Neural cell (in vitro differentiated cells): ENCODE results near the gene SYNC. TPM values are rescaled to one million over a fixed set of nuclear protein-coding genes. Genes with fewer than 3 reads are reported as not detected.

Experiments
- H2AFZ ChIP-seq: fragments of 200-600, 300-800 bp; sonication (generic), shearing (Covaris generic); 2 replicates; pipeline ENCODE4 v1.6.0; 2014; ENCODE audit warnings: low read depth, mild to moderate bottlenecking, antibody characterized with exemption, low read length, moderate library complexity
- H3F3A ChIP-seq: fragments of 200-600 bp; shearing (Covaris generic); 2 replicates; pipeline ENCODE4 v1.6.1; 2016; ENCODE audit warnings: mild to moderate bottlenecking, moderate library complexity, mixed read lengths, antibody characterized with exemption, low read length; ENCODE audit not compliant: insufficient read depth, poor library complexity, severe bottlenecking
- H3K27ac ChIP-seq: fragments of 200-600, 300-800 bp; sonication (generic), shearing (Covaris generic); 2 replicates; pipeline ENCODE4 v1.5.1; 2014; ENCODE audit warnings: mild to moderate bottlenecking, low read length, moderate library complexity
- H3K27me3 ChIP-seq: fragments of 300-800, 200-600 bp; sonication (generic), shearing (Covaris generic); 2 replicates; pipeline ENCODE4 v1.6.0; 2014; ENCODE audit warnings: mild to moderate bottlenecking, low read depth, low read length, moderate library complexity; ENCODE audit not compliant: insufficient read depth
- H3K36me3 ChIP-seq: fragments of 300-800, 200-600 bp; sonication (generic), shearing (Covaris generic); 2 replicates; pipeline ENCODE4 v1.5.1; 2014; ENCODE audit warnings: mild to moderate bottlenecking, antibody characterized with exemption, low read length, moderate library complexity; ENCODE audit not compliant: insufficient read depth
- H3K4me2 ChIP-seq: fragments of 300-800, 200-600 bp; sonication (generic), shearing (Covaris generic); 2 replicates; pipeline ENCODE4 v1.6.0; 2014; ENCODE audit warnings: mild to moderate bottlenecking, low read length
- H3K4me3 ChIP-seq: fragments of 300-800, 200-600 bp; sonication (generic), shearing (Covaris generic); 2 replicates; pipeline ENCODE4 v1.5.1; 2014; ENCODE audit warnings: mild to moderate bottlenecking, low read length, moderate library complexity
- H3K79me2 ChIP-seq: fragments of 200-600 bp; shearing (Covaris generic); replicated peaks from 2 replicates; pipeline ENCODE4 v1.6.0; 2014; ENCODE audit warnings: mild to moderate bottlenecking, low read length, moderate library complexity; ENCODE audit not compliant: insufficient read depth
- H3K9ac ChIP-seq: fragments of 300-800, 200-600 bp; sonication (generic), shearing (Covaris generic); 2 replicates; pipeline ENCODE4 v1.6.1; 2016; ENCODE audit warnings: mild to moderate bottlenecking, low read length, mixed read lengths
- H3K9me2 ChIP-seq: fragments of 200-600 bp; shearing (Covaris generic); 2 replicates; pipeline ENCODE4 v1.6.1; 2016; ENCODE audit warnings: mild to moderate bottlenecking, low read length, mixed read lengths; ENCODE audit not compliant: insufficient read depth
- H3K9me3 ChIP-seq: fragments of 200-600, 300-800 bp; sonication (generic), shearing (Covaris generic); 2 replicates; pipeline ENCODE4 v1.6.1; 2016; ENCODE audit warnings: mild to moderate bottlenecking, mixed run types, low read length, moderate library complexity, mixed read lengths
- H4K20me1 ChIP-seq: fragments of 200-600 bp; shearing (Covaris generic); 2 replicates; pipeline ENCODE4 v1.6.1; 2016; ENCODE audit warnings: mild to moderate bottlenecking, mixed run types; ENCODE audit not compliant: insufficient read depth
- EP300 ChIP-seq: fragments of 450-650 bp; conservative IDR thresholded peaks from 2 replicates; pipeline ENCODE4 v1.6.1; 2014; ENCODE audit warnings: antibody characterized with exemption, mild to moderate bottlenecking, moderate library complexity; ENCODE audit not compliant: poor library complexity, severe bottlenecking
- EZH2 ChIP-seq: fragments of 200-600, 300-800 bp; shearing (Covaris generic), sonication (generic); IDR thresholded peaks from 2 replicates; pipeline ENCODE4 v1.6.1; 2014; ENCODE audit warnings: antibody characterized with exemption, low read length, borderline replicate concordance, mild to moderate bottlenecking; ENCODE audit not compliant: insufficient read depth, poor library complexity, severe bottlenecking
- MXI1 ChIP-seq: fragments of 450-650 bp; conservative IDR thresholded peaks from 2 replicates; pipeline ENCODE4 v1.6.1; 2014; ENCODE audit warnings: antibody characterized with exemption, mild to moderate bottlenecking; ENCODE audit not compliant: poor library complexity, severe bottlenecking
- POLR2AphosphoS5 ChIP-seq: IDR thresholded peaks from 2 replicates; pipeline ENCODE4 v1.6.1; 2012
- RAD21 ChIP-seq: fragments of 450-650 bp; conservative IDR thresholded peaks from 2 replicates; pipeline ENCODE4 v1.6.1; 2014; ENCODE audit warnings: antibody characterized with exemption, mild to moderate bottlenecking, moderate library complexity
- SMC3 ChIP-seq: fragments of 450-650 bp; conservative IDR thresholded peaks from 2 replicates; pipeline ENCODE4 v1.6.1; 2014; ENCODE audit warnings: antibody characterized with exemption, mild to moderate bottlenecking, moderate library complexity; ENCODE audit not compliant: poor library complexity
- TAF1 ChIP-seq: IDR thresholded peaks from 2 replicates; pipeline ENCODE4 v1.6.1; 2012; ENCODE audit warnings: low read depth
- polyA plus RNA-seq: library from polyadenylated mRNA; depleted of rRNA; stranded (reverse); fragments of >200 nt; gene quantifications from 2 replicates; pipeline ENCODE4 v1.2.3, GENCODE V29; 2014
- TF ChIP-seq, protein P1 (sequence below): IDR thresholded peaks from 2 replicates; pipeline ENCODE4 v1.6.1; 2012; ENCODE audit warnings: borderline replicate concordance
- TF ChIP-seq, protein P2 (sequence below): fragments of 450-650 bp; IDR thresholded peaks from 2 replicates; pipeline ENCODE4 v1.5.1; 2014; ENCODE audit warnings: antibody characterized with exemption, mild to moderate bottlenecking, moderate library complexity; ENCODE audit not compliant: poor library complexity, severe bottlenecking

SYNC gene
- polyA plus RNA-seq, 1 donor from 2014 or later = not detected

DNA sequence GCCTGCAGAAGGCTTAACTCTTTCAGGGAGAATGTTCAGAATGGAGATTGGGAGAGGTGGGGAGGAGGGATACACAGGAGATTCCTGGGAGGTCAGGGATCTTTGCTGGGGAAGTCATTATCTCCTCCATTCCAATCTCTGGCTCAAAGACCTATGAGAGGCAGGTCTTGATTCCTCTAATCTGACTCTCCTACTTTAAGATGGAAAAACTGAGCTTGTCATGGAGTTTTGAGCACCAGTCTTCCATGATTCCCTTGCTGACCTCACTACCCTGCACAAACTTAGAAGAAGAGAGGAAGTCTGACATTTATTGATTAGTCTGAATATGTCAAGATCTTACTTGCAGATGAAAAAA is 41.5 kb upstream of the SYNC start (continued):
- TF ChIP-seq SMC3 = no peak

DNA sequence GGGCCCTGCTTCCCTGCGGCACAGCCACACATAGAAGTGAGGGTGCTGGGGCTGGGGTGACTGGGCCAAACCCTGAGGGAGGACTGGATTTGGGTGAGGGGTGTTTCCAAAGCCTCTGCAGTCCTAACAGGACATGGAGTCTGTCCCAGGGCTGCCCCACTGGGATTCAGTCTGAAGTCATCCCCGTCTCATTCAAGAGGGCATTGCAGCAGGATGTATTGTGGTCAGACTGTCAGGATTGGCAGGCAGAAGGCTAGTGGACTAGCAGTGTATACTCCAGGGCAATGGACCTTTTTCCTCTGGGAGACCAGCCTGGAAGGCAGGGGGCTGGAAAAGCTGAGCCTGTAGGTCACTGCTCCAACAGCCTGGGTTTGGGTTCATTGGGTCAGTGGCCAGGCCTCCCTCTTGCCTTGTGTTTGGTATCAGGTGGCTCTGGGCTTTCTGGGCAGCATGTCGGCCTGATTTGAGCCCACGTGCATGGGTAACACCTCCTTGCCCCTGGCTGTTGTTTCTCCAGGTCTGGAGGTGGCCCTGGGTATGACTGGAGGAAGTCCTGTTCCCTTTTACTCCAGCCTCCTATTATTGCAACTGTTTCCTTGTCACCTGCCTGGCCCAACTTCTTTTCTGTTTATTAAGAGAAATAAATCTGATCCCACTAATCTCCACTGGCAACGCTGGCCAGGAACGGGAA is 41.0 kb upstream of the SYNC start:
- Histone ChIP-seq H4K20me1 (no peaks in the 10 kb centered on the region), H3K9ac (no peak overlapping the region), H3K27ac (no peak overlapping the region), H3K4me2 (no peak overlapping the region), H3K9me3 (no peaks in the 10 kb centered on the region), H3K9me2 (no peaks in the 10 kb centered on the region), H3K36me3 (no peaks in the 10 kb centered on the region), H2AFZ (no peak overlapping the region), H3K79me2 (no peaks in the 10 kb centered on the region), H3F3A (no peaks in the 10 kb centered on the region), H3K4me3 (no peak overlapping the region), H3K27me3 (peaks cover 20% of the 10 kb centered on the region)
- TF ChIP-seq, protein P1, sequence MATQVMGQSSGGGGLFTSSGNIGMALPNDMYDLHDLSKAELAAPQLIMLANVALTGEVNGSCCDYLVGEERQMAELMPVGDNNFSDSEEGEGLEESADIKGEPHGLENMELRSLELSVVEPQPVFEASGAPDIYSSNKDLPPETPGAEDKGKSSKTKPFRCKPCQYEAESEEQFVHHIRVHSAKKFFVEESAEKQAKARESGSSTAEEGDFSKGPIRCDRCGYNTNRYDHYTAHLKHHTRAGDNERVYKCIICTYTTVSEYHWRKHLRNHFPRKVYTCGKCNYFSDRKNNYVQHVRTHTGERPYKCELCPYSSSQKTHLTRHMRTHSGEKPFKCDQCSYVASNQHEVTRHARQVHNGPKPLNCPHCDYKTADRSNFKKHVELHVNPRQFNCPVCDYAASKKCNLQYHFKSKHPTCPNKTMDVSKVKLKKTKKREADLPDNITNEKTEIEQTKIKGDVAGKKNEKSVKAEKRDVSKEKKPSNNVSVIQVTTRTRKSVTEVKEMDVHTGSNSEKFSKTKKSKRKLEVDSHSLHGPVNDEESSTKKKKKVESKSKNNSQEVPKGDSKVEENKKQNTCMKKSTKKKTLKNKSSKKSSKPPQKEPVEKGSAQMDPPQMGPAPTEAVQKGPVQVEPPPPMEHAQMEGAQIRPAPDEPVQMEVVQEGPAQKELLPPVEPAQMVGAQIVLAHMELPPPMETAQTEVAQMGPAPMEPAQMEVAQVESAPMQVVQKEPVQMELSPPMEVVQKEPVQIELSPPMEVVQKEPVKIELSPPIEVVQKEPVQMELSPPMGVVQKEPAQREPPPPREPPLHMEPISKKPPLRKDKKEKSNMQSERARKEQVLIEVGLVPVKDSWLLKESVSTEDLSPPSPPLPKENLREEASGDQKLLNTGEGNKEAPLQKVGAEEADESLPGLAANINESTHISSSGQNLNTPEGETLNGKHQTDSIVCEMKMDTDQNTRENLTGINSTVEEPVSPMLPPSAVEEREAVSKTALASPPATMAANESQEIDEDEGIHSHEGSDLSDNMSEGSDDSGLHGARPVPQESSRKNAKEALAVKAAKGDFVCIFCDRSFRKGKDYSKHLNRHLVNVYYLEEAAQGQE = no peak
- TF ChIP-seq EP300 (no peak), EZH2 (no peak), RAD21 (no peak), MXI1 (no peak), POLR2AphosphoS5 (no peak), TAF1 (no peak), SMC3 (no peak)
- TF ChIP-seq, protein P2, sequence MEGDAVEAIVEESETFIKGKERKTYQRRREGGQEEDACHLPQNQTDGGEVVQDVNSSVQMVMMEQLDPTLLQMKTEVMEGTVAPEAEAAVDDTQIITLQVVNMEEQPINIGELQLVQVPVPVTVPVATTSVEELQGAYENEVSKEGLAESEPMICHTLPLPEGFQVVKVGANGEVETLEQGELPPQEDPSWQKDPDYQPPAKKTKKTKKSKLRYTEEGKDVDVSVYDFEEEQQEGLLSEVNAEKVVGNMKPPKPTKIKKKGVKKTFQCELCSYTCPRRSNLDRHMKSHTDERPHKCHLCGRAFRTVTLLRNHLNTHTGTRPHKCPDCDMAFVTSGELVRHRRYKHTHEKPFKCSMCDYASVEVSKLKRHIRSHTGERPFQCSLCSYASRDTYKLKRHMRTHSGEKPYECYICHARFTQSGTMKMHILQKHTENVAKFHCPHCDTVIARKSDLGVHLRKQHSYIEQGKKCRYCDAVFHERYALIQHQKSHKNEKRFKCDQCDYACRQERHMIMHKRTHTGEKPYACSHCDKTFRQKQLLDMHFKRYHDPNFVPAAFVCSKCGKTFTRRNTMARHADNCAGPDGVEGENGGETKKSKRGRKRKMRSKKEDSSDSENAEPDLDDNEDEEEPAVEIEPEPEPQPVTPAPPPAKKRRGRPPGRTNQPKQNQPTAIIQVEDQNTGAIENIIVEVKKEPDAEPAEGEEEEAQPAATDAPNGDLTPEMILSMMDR = no peak

DNA sequence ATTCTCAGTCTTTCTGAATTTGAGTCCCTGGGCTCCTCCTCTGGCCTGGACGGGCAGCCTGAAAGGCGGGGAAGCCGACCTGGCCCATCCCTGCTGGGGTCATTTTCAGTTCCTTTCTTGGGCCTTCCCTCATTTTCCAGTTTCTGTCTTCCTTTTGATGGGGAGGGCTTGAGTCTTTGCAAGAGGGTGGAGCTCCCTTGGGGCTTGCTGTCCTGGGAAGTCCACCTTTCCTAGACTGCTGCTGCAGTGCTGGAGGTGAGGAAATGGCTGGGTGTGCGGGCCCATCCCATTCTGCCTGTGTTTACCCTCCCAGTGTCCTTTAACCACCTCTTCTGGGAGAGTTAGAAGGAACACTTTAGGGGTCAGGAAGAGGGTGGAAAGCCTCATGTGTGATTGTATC is 40.4 kb upstream of the SYNC start:
- no peaks in the 10 kb centered on the region for H3K79me2 ChIP-seq
- no peak overlapping the region for H3K9ac ChIP-seq
- no peak for TF ChIP-seq RAD21
- no peak for TF ChIP-seq MXI1
- TF ChIP-seq EP300 = no peak
- TF ChIP-seq SMC3 = no peak
- TF ChIP-seq, protein P1 = no peak
- no peak for TF ChIP-seq EZH2
- TF ChIP-seq POLR2AphosphoS5 = no peak
- TF ChIP-seq TAF1 = no peak
- TF ChIP-seq, protein P2 = no peak
- H3K9me2 ChIP-seq = no peaks in the 10 kb centered on the region
- H3K27me3 ChIP-seq = peaks cover 20% of the 10 kb centered on the region
- H3F3A ChIP-seq = no peaks in the 10 kb centered on the region
- H3K36me3 ChIP-seq = no peaks in the 10 kb centered on the region
- H3K4me2 ChIP-seq = no peak overlapping the region
- no peaks in the 10 kb centered on the region for H4K20me1 ChIP-seq
- no peak overlapping the region for H3K4me3 ChIP-seq
- no peaks in the 10 kb centered on the region for H3K9me3 ChIP-seq
- H3K27ac ChIP-seq = no peak overlapping the region
- H2AFZ ChIP-seq = no peak overlapping the region
